Measurements from ENCODE around the gene PIP4K2C.

PIP4K2C gene

GRCh38 chr12:57577981-57578758 lies 12.8 kb upstream of the PIP4K2C start:
- WGBS, result 94% methylated on average over 12 of the region's 12 CpGs
- Histone ChIP-seq H3K4me1 (ENCODE audit: insufficient read depth, low read length) (no peaks in the 10 kb centered on the region), H3K9ac (ENCODE audit: low read depth, low read length) (no peak overlapping the region), H3K27ac (ENCODE audit: low read depth, low read length) (no peak overlapping the region), H3K36me3 (ENCODE audit: insufficient read depth, low read length) (peaks cover 75% of the 10 kb centered on the region), H3K4me3 (ENCODE audit: low read length) (no peak overlapping the region), H3K27me3 (ENCODE audit: insufficient read depth, low read length) (no peaks in the 10 kb centered on the region), H3K9me3 (ENCODE audit: insufficient read depth, low read depth, low read length) (no peaks in the 10 kb centered on the region)

DNA sequence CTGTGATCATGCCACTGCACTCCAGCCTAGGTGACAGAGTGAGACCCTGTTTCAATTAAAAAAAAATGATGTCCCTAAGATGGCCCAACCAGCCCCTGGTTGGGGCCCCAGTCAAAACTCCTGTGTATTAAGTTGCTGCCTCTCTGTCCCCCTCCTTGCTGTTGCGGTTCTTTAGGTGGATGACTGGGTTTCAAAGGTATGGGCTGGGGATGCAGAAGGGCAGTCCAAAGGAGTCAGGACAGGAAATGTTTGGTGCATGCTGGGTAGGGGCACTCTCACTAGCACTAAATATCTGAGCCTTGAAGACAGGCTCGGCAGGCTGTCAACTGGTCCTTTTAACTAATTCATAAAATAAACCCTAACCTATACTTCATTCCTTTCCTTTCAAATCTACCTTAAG lies 12.0 kb upstream of the PIP4K2C start:
- Histone ChIP-seq H3K4me3 (ENCODE audit: low read length) (no peak overlapping the region), H3K4me1 (ENCODE audit: insufficient read depth, low read length) (no peaks in the 10 kb centered on the region), H3K27ac (ENCODE audit: low read depth, low read length) (no peak overlapping the region), H3K36me3 (ENCODE audit: insufficient read depth, low read length) (peaks cover 75% of the 10 kb centered on the region), H3K27me3 (ENCODE audit: insufficient read depth, low read length) (no peaks in the 10 kb centered on the region), H3K9me3 (ENCODE audit: insufficient read depth, low read depth, low read length) (no peaks in the 10 kb centered on the region), H3K9ac (ENCODE audit: low read depth, low read length) (no peak overlapping the region)
- WGBS, result 94% methylated on average over 2 of the region's 2 CpGs

GRCh38 chr12:57579677-57580465 lies 11.1 kb upstream of the PIP4K2C start:
- Histone ChIP-seq H3K9ac (ENCODE audit: low read depth, low read length) (no peak overlapping the region), H3K4me1 (ENCODE audit: insufficient read depth, low read length) (no peaks in the 10 kb centered on the region), H3K9me3 (ENCODE audit: insufficient read depth, low read depth, low read length) (no peaks in the 10 kb centered on the region), H3K36me3 (ENCODE audit: insufficient read depth, low read length) (peaks cover 73% of the 10 kb centered on the region), H3K27me3 (ENCODE audit: insufficient read depth, low read length) (no peaks in the 10 kb centered on the region), H3K4me3 (ENCODE audit: low read length) (no peak overlapping the region), H3K27ac (ENCODE audit: low read depth, low read length) (no peak overlapping the region)
- 89% methylated on average over 8 of the region's 8 CpGs for WGBS

DNA sequence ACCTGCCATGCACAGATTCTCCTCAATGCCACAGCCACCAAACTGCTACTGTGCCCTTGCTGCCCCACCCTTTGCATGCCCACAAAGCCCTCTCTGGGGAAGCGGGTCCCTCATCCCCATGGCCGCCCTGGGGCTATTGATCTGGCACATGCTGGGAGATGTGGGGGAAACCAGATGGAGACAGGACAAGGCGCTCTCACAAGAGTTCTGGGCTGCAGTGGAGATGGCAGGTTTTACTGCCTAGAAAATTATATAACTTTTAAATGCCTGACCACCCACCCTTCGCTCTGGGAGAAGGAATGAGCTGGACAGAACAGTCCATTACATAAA lies 10.6 kb upstream of the PIP4K2C start:
- Histone ChIP-seq H3K27ac (ENCODE audit: low read depth, low read length) (no peak overlapping the region), H3K9ac (ENCODE audit: low read depth, low read length) (no peak overlapping the region), H3K27me3 (ENCODE audit: insufficient read depth, low read length) (no peaks in the 10 kb centered on the region), H3K36me3 (ENCODE audit: insufficient read depth, low read length) (peaks cover 68% of the 10 kb centered on the region), H3K9me3 (ENCODE audit: insufficient read depth, low read depth, low read length) (no peaks in the 10 kb centered on the region), H3K4me1 (ENCODE audit: insufficient read depth, low read length) (no peaks in the 10 kb centered on the region), H3K4me3 (ENCODE audit: low read length) (no peak overlapping the region)
- WGBS, result 94% methylated on average over 4 of the region's 4 CpGs

- no peaks in the 10 kb centered on the region for H3K4me1 ChIP-seq (ENCODE audit: insufficient read depth, low read length)
- 96% methylated on average over 1 of the region's 1 CpG for WGBS
- no peak overlapping the region for H3K27ac ChIP-seq (ENCODE audit: low read depth, low read length)
- H3K36me3 ChIP-seq (ENCODE audit: insufficient read depth, low read length), result peaks cover 54% of the 10 kb centered on the region
- no peaks in the 10 kb centered on the region for H3K9me3 ChIP-seq (ENCODE audit: insufficient read depth, low read depth, low read length)
- H3K27me3 ChIP-seq (ENCODE audit: insufficient read depth, low read length), result no peaks in the 10 kb centered on the region
- H3K4me3 ChIP-seq (ENCODE audit: low read length), result no peak overlapping the region
- no peak overlapping the region for H3K9ac ChIP-seq (ENCODE audit: low read depth, low read length)
Measured at GRCh38 chr12:57581802-57582201, 9.2 kb upstream of the PIP4K2C start.

DNA sequence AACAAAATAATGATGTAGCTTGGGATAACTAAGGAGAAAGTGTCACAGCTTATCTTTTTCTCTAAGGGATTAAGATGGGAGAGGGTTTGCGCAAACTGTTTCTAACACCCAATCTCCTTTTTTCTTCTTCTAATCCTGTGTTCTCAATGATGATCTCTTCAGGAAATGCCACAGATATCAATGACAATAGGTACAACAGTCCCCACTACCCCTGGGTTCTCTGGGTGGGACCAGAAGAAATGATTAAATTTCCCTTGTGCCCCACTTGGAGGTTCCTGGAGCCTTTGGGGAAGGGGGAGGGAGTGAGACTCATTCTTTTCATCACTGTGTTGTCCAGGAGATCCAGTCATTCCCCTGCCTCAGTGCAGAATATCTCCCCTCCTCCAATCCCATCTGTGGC lies 8.6 kb upstream of the PIP4K2C start:
- H3K27ac ChIP-seq (ENCODE audit: low read depth, low read length), result no peak overlapping the region
- H3K9ac ChIP-seq (ENCODE audit: low read depth, low read length), result no peak overlapping the region
- H3K4me1 ChIP-seq (ENCODE audit: insufficient read depth, low read length), result no peaks in the 10 kb centered on the region
- no CpG with 5 or more reads among the region's 1 CpG for WGBS
- no peak overlapping the region for H3K4me3 ChIP-seq (ENCODE audit: low read length)
- peaks cover 48% of the 10 kb centered on the region for H3K36me3 ChIP-seq (ENCODE audit: insufficient read depth, low read length)
- no peaks in the 10 kb centered on the region for H3K9me3 ChIP-seq (ENCODE audit: insufficient read depth, low read depth, low read length)
- H3K27me3 ChIP-seq (ENCODE audit: insufficient read depth, low read length), result 0 out of 2 replicates have a peak, but pooled peaks cover under 1% of the 10 kb centered on the region

DNA sequence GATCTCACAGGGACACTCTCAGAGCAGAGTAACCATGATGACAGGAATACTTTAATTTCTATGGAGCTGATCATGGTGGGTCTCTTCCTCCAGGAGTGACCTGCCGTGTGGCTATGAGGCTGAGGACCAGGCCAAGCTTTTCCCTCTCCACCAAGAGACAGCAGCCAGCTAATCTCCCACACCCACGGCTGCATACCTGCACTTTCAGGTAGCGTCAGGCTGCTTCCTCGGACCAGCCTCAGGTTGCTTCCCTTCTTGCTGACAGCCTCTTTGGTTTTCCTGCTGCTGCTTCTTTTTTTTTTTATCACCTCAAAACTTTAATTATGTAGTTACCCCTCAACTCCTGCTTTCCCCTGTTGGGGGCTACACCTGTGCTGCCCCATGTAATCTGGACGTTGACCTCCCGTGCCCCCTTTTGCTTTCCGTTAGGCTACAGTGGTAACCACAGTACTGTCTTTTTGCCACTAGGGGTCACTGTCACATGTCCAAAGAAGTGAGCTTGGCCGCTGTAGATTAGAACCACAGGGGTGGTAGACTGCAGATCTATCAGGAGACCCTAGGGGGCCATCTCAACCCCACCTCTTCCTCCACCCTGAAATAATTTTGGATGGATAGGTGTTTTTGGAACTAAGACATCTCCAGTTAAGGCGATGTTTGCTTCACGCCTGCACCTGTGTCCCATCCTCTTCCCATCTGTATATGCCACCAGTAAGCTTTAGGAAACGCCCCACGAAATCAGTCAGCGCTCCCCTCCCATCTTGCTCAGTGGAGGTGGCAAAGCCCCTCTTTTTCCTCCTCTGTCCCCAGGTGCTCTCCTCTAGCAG lies 7.8 kb upstream of the PIP4K2C start:
- H3K4me1 ChIP-seq (ENCODE audit: insufficient read depth, low read length), result no peaks in the 10 kb centered on the region
- H3K27me3 ChIP-seq (ENCODE audit: insufficient read depth, low read length), result peaks cover 7% of the 10 kb centered on the region
- H3K9me3 ChIP-seq (ENCODE audit: insufficient read depth, low read depth, low read length), result no peaks in the 10 kb centered on the region
- H3K27ac ChIP-seq (ENCODE audit: low read depth, low read length), result no peak overlapping the region
- H3K4me3 ChIP-seq (ENCODE audit: low read length), result no peak overlapping the region
- 59% methylated on average over 13 of the region's 13 CpGs for WGBS
- no peak overlapping the region for H3K9ac ChIP-seq (ENCODE audit: low read depth, low read length)
- peaks cover 40% of the 10 kb centered on the region for H3K36me3 ChIP-seq (ENCODE audit: insufficient read depth, low read length)

- H3K4me1 ChIP-seq (ENCODE audit: insufficient read depth, low read length), result no peaks in the 10 kb centered on the region
- peaks cover 33% of the 10 kb centered on the region for H3K36me3 ChIP-seq (ENCODE audit: insufficient read depth, low read length)
- no peak overlapping the region for H3K27ac ChIP-seq (ENCODE audit: low read depth, low read length)
- H3K27me3 ChIP-seq (ENCODE audit: insufficient read depth, low read length), result peaks cover 9% of the 10 kb centered on the region
- no peak overlapping the region for H3K4me3 ChIP-seq (ENCODE audit: low read length)
- no peaks in the 10 kb centered on the region for H3K9me3 ChIP-seq (ENCODE audit: insufficient read depth, low read depth, low read length)
- H3K9ac ChIP-seq (ENCODE audit: low read depth, low read length), result no peak overlapping the region
- 98% methylated on average over 2 of the region's 2 CpGs for WGBS
Measured at GRCh38 chr12:57584050-57584449, 6.9 kb upstream of the PIP4K2C start.

GRCh38 chr12:57584690-57585089 lies 6.3 kb upstream of the PIP4K2C start:
- Histone ChIP-seq H3K27me3 (ENCODE audit: insufficient read depth, low read length) (peaks cover 9% of the 10 kb centered on the region), H3K36me3 (ENCODE audit: insufficient read depth, low read length) (peaks cover 26% of the 10 kb centered on the region), H3K9ac (ENCODE audit: low read depth, low read length) (no peak overlapping the region), H3K27ac (ENCODE audit: low read depth, low read length) (no peak overlapping the region), H3K4me1 (ENCODE audit: insufficient read depth, low read length) (no peaks in the 10 kb centered on the region), H3K9me3 (ENCODE audit: insufficient read depth, low read depth, low read length) (no peaks in the 10 kb centered on the region), H3K4me3 (ENCODE audit: low read length) (no peak overlapping the region)

GRCh38 chr12:57585156-57585555 lies 5.8 kb upstream of the PIP4K2C start:
- 82% methylated on average over 2 of the region's 2 CpGs for WGBS
- H3K4me3 ChIP-seq (ENCODE audit: low read length), result no peak overlapping the region
- H3K36me3 ChIP-seq (ENCODE audit: insufficient read depth, low read length), result peaks cover 22% of the 10 kb centered on the region
- no peaks in the 10 kb centered on the region for H3K9me3 ChIP-seq (ENCODE audit: insufficient read depth, low read depth, low read length)
- H3K27ac ChIP-seq (ENCODE audit: low read depth, low read length), result no peak overlapping the region
- no peak overlapping the region for H3K9ac ChIP-seq (ENCODE audit: low read depth, low read length)
- no peaks in the 10 kb centered on the region for H3K4me1 ChIP-seq (ENCODE audit: insufficient read depth, low read length)
- H3K27me3 ChIP-seq (ENCODE audit: insufficient read depth, low read length), result peaks cover 9% of the 10 kb centered on the region

GRCh38 chr12:57586128-57586527 lies 4.9 kb upstream of the PIP4K2C start:
- 93% methylated on average over 2 of the region's 3 CpGs for WGBS
- no peak overlapping the region for H3K27ac ChIP-seq (ENCODE audit: low read depth, low read length)
- peaks cover 5% of the 10 kb centered on the region; the same call in 1 of the 2 replicates for H3K4me1 ChIP-seq (ENCODE audit: insufficient read depth, low read length)
- H3K9me3 ChIP-seq (ENCODE audit: insufficient read depth, low read depth, low read length), result no peaks in the 10 kb centered on the region
- H3K36me3 ChIP-seq (ENCODE audit: insufficient read depth, low read length), result peaks cover 13% of the 10 kb centered on the region
- no peak overlapping the region for H3K4me3 ChIP-seq (ENCODE audit: low read length)
- peaks cover 9% of the 10 kb centered on the region for H3K27me3 ChIP-seq (ENCODE audit: insufficient read depth, low read length)
- no peak overlapping the region for H3K9ac ChIP-seq (ENCODE audit: low read depth, low read length)

Data from HUES64 (cell line).